ENCODE results near the gene TNFRSF14.

TNFRSF14 gene

GRCh38 chr1:2535981-2536380 lies 20.2 kb upstream of the TNFRSF14 start:
- no peak overlapping the region for H3K4me2 ChIP-seq (ENCODE audit: insufficient read depth, low read length, poor library complexity, severe bottlenecking)
- peak overlapping the region; percentile 98 for H2BK12ac ChIP-seq (ENCODE audit: low read length)
- no peak overlapping the region for H4K8ac ChIP-seq (ENCODE audit: low read depth, low read length)
- no peak overlapping the region for H3K4me3 ChIP-seq (ENCODE audit: low read length in 2 of 2)
- peaks cover 0 to 74% (median 6%) of the 10 kb centered on the region in 3 experiments for H3K27me3 ChIP-seq (ENCODE audit: control insufficient read depth in 3 of 3, insufficient read depth in 3 of 3, low read depth in 1 of 3, low read length in 3 of 3)
- peak overlapping the region; percentile 87 for H3K23ac ChIP-seq (ENCODE audit: low read depth, low read length, poor library complexity)
- H4K91ac ChIP-seq (ENCODE audit: low read depth, low read length, poor library complexity) = peak overlapping the region; percentile 74
- WGBS, 2 donors (ENCODE audit: extremely low coverage in 2 of 2, insufficient read length in 2 of 2, insufficient replicate concordance in 1 of 2) = no CpG with 5 or more reads among the region's 9 CpGs
- H2AK5ac ChIP-seq (ENCODE audit: low read depth, low read length) = peak overlapping the region; percentile 94
- H3K36me3 ChIP-seq (replicated peaks in 1 of 2; ENCODE audit: control insufficient read depth in 2 of 2, insufficient read depth in 2 of 2, low read length in 2 of 2) = no peaks in the 10 kb centered on the region
- H3K9me3 ChIP-seq (replicated peaks in 1 of 2; ENCODE audit: control insufficient read depth in 2 of 2, insufficient read depth in 1 of 2, low read depth in 1 of 2, low read length in 2 of 2) = peaks cover 4 to 5% of the 10 kb centered on the region in 2 donors
- peak overlapping the region; percentile 33 for H3K14ac ChIP-seq (ENCODE audit: low read length)
- H2BK15ac ChIP-seq (ENCODE audit: low read length) = peak overlapping the region; percentile 94
- peak overlapping the region; percentile 99 for H3K18ac ChIP-seq (ENCODE audit: low read length)
- peaks cover 6% of the 10 kb centered on the region for H3K79me1 ChIP-seq (ENCODE audit: low read depth, low read length)
- H2BK5ac ChIP-seq (ENCODE audit: low read length) = peak overlapping the region; percentile 100
- no peak overlapping the region for H3K27ac ChIP-seq (replicated peaks; ENCODE audit: low read length)
- no peak for DNase-seq (ENCODE audit: low spot score)
- H2BK120ac ChIP-seq (ENCODE audit: low read depth, low read length) = peak overlapping the region; percentile 84
- H3K4me1 ChIP-seq (ENCODE audit: control insufficient read depth in 2 of 2, insufficient read depth in 1 of 2, low read depth in 1 of 2, low read length in 2 of 2) = peaks cover 34 to 60% of the 10 kb centered on the region in 2 donors
- H3K4ac ChIP-seq (ENCODE audit: low read length) = peak overlapping the region; percentile 87
- no peak overlapping the region for H2AFZ ChIP-seq (ENCODE audit: low read length)
- H3K9ac ChIP-seq (ENCODE audit: low read depth, low read length, poor library complexity) = no peak overlapping the region

GRCh38 chr1:2537784-2538115 lies 18.4 kb upstream of the TNFRSF14 start:
- H3K27ac ChIP-seq (replicated peaks; ENCODE audit: low read length) = no peak overlapping the region
- peaks cover 12% of the 10 kb centered on the region for H3K79me1 ChIP-seq (ENCODE audit: low read depth, low read length)
- H3K9me3 ChIP-seq (replicated peaks in 1 of 2; ENCODE audit: control insufficient read depth in 2 of 2, insufficient read depth in 1 of 2, low read depth in 1 of 2, low read length in 2 of 2) = peaks cover 4 to 5% of the 10 kb centered on the region in 2 donors
- H4K91ac ChIP-seq (ENCODE audit: low read depth, low read length, poor library complexity) = peak overlapping the region; percentile 74
- no peak overlapping the region for H3K4me3 ChIP-seq (ENCODE audit: low read length in 2 of 2)
- peak overlapping the region; percentile 93 for H2BK12ac ChIP-seq (ENCODE audit: low read length)
- H3K18ac ChIP-seq (ENCODE audit: low read length) = peak overlapping the region; percentile 44
- peak overlapping the region; percentile 69 for H2BK15ac ChIP-seq (ENCODE audit: low read length)
- DNase-seq (ENCODE audit: low spot score) = no peak
- H3K4ac ChIP-seq (ENCODE audit: low read length) = no peak overlapping the region
- no peak overlapping the region for H2AFZ ChIP-seq (ENCODE audit: low read length)
- peaks cover 33 to 60% of the 10 kb centered on the region in 2 donors for H3K4me1 ChIP-seq (ENCODE audit: control insufficient read depth in 2 of 2, insufficient read depth in 1 of 2, low read depth in 1 of 2, low read length in 2 of 2)
- H3K23ac ChIP-seq (ENCODE audit: low read depth, low read length, poor library complexity) = no peak overlapping the region
- peak overlapping the region; percentile 98 for H2AK5ac ChIP-seq (ENCODE audit: low read depth, low read length)
- no peak overlapping the region for H4K8ac ChIP-seq (ENCODE audit: low read depth, low read length)
- H2BK120ac ChIP-seq (ENCODE audit: low read depth, low read length) = peak overlapping the region; percentile 17
- H3K27me3 ChIP-seq (ENCODE audit: control insufficient read depth in 3 of 3, insufficient read depth in 3 of 3, low read depth in 1 of 3, low read length in 3 of 3) = peaks cover 0 to 59% (median 6%) of the 10 kb centered on the region in 3 experiments
- peak overlapping the region; percentile 96 for H2BK5ac ChIP-seq (ENCODE audit: low read length)
- peak overlapping the region; percentile 91 for H3K14ac ChIP-seq (ENCODE audit: low read length)
- H3K4me2 ChIP-seq (ENCODE audit: insufficient read depth, low read length, poor library complexity, severe bottlenecking) = no peak overlapping the region
- no peaks in the 10 kb centered on the region for H3K36me3 ChIP-seq (replicated peaks in 1 of 2; ENCODE audit: control insufficient read depth in 2 of 2, insufficient read depth in 2 of 2, low read length in 2 of 2)
- WGBS, 2 donors (ENCODE audit: extremely low coverage in 2 of 2, insufficient read length in 2 of 2, insufficient replicate concordance in 1 of 2) = no CpG with 5 or more reads among the region's 9 CpGs
- no peak overlapping the region for H3K9ac ChIP-seq (ENCODE audit: low read depth, low read length, poor library complexity)

GRCh38 chr1:2538376-2538775 lies 17.8 kb upstream of the TNFRSF14 start:
- H3K79me1 ChIP-seq (ENCODE audit: low read depth, low read length) = peaks cover 12% of the 10 kb centered on the region
- H4K8ac ChIP-seq (ENCODE audit: low read depth, low read length) = no peak overlapping the region
- peak overlapping the region; percentile 99 for H2AK5ac ChIP-seq (ENCODE audit: low read depth, low read length)
- H2BK5ac ChIP-seq (ENCODE audit: low read length) = peak overlapping the region; percentile 96
- no peak overlapping the region for H3K27ac ChIP-seq (replicated peaks; ENCODE audit: low read length)
- H3K18ac ChIP-seq (ENCODE audit: low read length) = peak overlapping the region; percentile 94
- peak overlapping the region; percentile 34 for H4K91ac ChIP-seq (ENCODE audit: low read depth, low read length, poor library complexity)
- H3K4me2 ChIP-seq (ENCODE audit: insufficient read depth, low read length, poor library complexity, severe bottlenecking) = no peak overlapping the region
- no peaks in the 10 kb centered on the region for H3K36me3 ChIP-seq (replicated peaks in 1 of 2; ENCODE audit: control insufficient read depth in 2 of 2, insufficient read depth in 2 of 2, low read length in 2 of 2)
- no peak overlapping the region for H3K9ac ChIP-seq (ENCODE audit: low read depth, low read length, poor library complexity)
- no peak overlapping the region for H3K4ac ChIP-seq (ENCODE audit: low read length)
- H2BK120ac ChIP-seq (ENCODE audit: low read depth, low read length) = peak overlapping the region; percentile 18
- no CpG with 5 or more reads among the region's 4 CpGs for WGBS, 2 donors (ENCODE audit: extremely low coverage in 2 of 2, insufficient read length in 2 of 2, insufficient replicate concordance in 1 of 2)
- no peak overlapping the region for H2AFZ ChIP-seq (ENCODE audit: low read length)
- H3K4me3 ChIP-seq (ENCODE audit: low read length in 2 of 2) = no peak overlapping the region
- peak overlapping the region; percentile 69 for H2BK15ac ChIP-seq (ENCODE audit: low read length)
- H2BK12ac ChIP-seq (ENCODE audit: low read length) = peak overlapping the region; percentile 99
- peaks cover 4 to 5% of the 10 kb centered on the region in 2 donors for H3K9me3 ChIP-seq (replicated peaks in 1 of 2; ENCODE audit: control insufficient read depth in 2 of 2, insufficient read depth in 1 of 2, low read depth in 1 of 2, low read length in 2 of 2)
- no peak overlapping the region for H3K23ac ChIP-seq (ENCODE audit: low read depth, low read length, poor library complexity)
- H3K4me1 ChIP-seq (ENCODE audit: control insufficient read depth in 2 of 2, insufficient read depth in 1 of 2, low read depth in 1 of 2, low read length in 2 of 2) = peaks cover 34 to 60% of the 10 kb centered on the region in 2 donors
- peaks cover 0 to 56% (median 6%) of the 10 kb centered on the region in 3 experiments for H3K27me3 ChIP-seq (ENCODE audit: control insufficient read depth in 3 of 3, insufficient read depth in 3 of 3, low read depth in 1 of 3, low read length in 3 of 3)
- no peak for DNase-seq (ENCODE audit: low spot score)
- H3K14ac ChIP-seq (ENCODE audit: low read length) = no peak overlapping the region

- Histone ChIP-seq H3K4ac (ENCODE audit: low read length) (peak overlapping the region; percentile 27), H2BK120ac (ENCODE audit: low read depth, low read length) (peak overlapping the region; percentile 18), H4K8ac (ENCODE audit: low read depth, low read length) (no peak overlapping the region), H3K9ac (ENCODE audit: low read depth, low read length, poor library complexity) (no peak overlapping the region), H2BK5ac (ENCODE audit: low read length) (peak overlapping the region; percentile 96), H2AFZ (ENCODE audit: low read length) (no peak overlapping the region), H3K14ac (ENCODE audit: low read length) (no peak overlapping the region), H2BK15ac (ENCODE audit: low read length) (peak overlapping the region; percentile 13), H3K18ac (ENCODE audit: low read length) (peak overlapping the region; percentile 94), H2AK5ac (ENCODE audit: low read depth, low read length) (peak overlapping the region; percentile 99), H2BK12ac (ENCODE audit: low read length) (peak overlapping the region; percentile 99), H3K27me3 (ENCODE audit: control insufficient read depth in 3 of 3, insufficient read depth in 3 of 3, low read depth in 1 of 3, low read length in 3 of 3) (peaks cover 0 to 52% (median 6%) of the 10 kb centered on the region in 3 experiments), H3K23ac (ENCODE audit: low read depth, low read length, poor library complexity) (no peak overlapping the region), H3K36me3 (replicated peaks in 1 of 2; ENCODE audit: control insufficient read depth in 2 of 2, insufficient read depth in 2 of 2, low read length in 2 of 2) (no peaks in the 10 kb centered on the region), H3K9me3 (replicated peaks in 1 of 2; ENCODE audit: control insufficient read depth in 2 of 2, insufficient read depth in 1 of 2, low read depth in 1 of 2, low read length in 2 of 2) (peaks cover 4 to 5% of the 10 kb centered on the region in 2 donors), H3K27ac (replicated peaks; ENCODE audit: low read length) (no peak overlapping the region), H3K79me1 (ENCODE audit: low read depth, low read length) (peaks cover 12% of the 10 kb centered on the region), H3K4me3 (ENCODE audit: low read length in 2 of 2) (no peak overlapping the region), H3K4me2 (ENCODE audit: insufficient read depth, low read length, poor library complexity, severe bottlenecking) (no peak overlapping the region), H4K91ac (ENCODE audit: low read depth, low read length, poor library complexity) (peak overlapping the region; percentile 74), H3K4me1 (ENCODE audit: control insufficient read depth in 2 of 2, insufficient read depth in 1 of 2, low read depth in 1 of 2, low read length in 2 of 2) (peaks cover 38 to 60% of the 10 kb centered on the region in 2 donors)
- no peak for DNase-seq (ENCODE audit: low spot score)
- WGBS, 2 donors (ENCODE audit: extremely low coverage in 2 of 2, insufficient read length in 2 of 2, insufficient replicate concordance in 1 of 2) = no CpG with 5 or more reads among the region's 8 CpGs
Measured at GRCh38 chr1:2538872-2539271, 17.3 kb upstream of the TNFRSF14 start.

Measured in neuronal stem cell (in vitro differentiated cells).